Trophoblast cell (in vitro differentiated cells and primary cell): ENCODE data around the gene DIAPH3.

Experiments used
- DNase-seq, 2 donors: peaks; one replicate each; pipeline ENCODE4 v3.0.0-alpha.2; 2016
- H2AFZ ChIP-seq: 2 replicates; pipeline ENCODE4 v1.6.1; 2013; ENCODE audit warnings: low read length, moderate library complexity, mild to moderate bottlenecking; ENCODE audit not compliant: insufficient read depth, poor library complexity
- H2AK5ac ChIP-seq: 2 replicates; pipeline ENCODE4 v1.6.1; 2013; ENCODE audit warnings: mild to moderate bottlenecking, low read length
- H2BK120ac ChIP-seq: 2 replicates; pipeline ENCODE4 v1.6.1; 2013; ENCODE audit warnings: low read length, mild to moderate bottlenecking, moderate library complexity; ENCODE audit not compliant: insufficient read depth, poor library complexity
- H2BK12ac ChIP-seq: 2 replicates; pipeline ENCODE4 v1.6.1; 2013; ENCODE audit warnings: mild to moderate bottlenecking, low read length, moderate library complexity
- H2BK5ac ChIP-seq: 2 replicates; pipeline ENCODE4 v1.6.1; 2013; ENCODE audit warnings: low read length, low read depth, moderate library complexity, mild to moderate bottlenecking; ENCODE audit not compliant: poor library complexity
- H3K14ac ChIP-seq: 2 replicates; pipeline ENCODE4 v1.6.1; 2013; ENCODE audit warnings: mild to moderate bottlenecking, low read length
- H3K18ac ChIP-seq: 2 replicates; pipeline ENCODE4 v1.6.1; 2013; ENCODE audit warnings: mild to moderate bottlenecking, low read length
- H3K23ac ChIP-seq: 2 replicates; pipeline ENCODE4 v1.6.1; 2013; ENCODE audit warnings: low read length
- H3K27ac ChIP-seq: 2 replicates; pipeline ENCODE4 v1.5.1; 2013; ENCODE audit warnings: low read depth, mild to moderate bottlenecking, inconsistent platforms, low read length, moderate library complexity
- H3K27me3 ChIP-seq: 2 replicates; pipeline ENCODE4 v1.6.1; 2013; ENCODE audit warnings: inconsistent platforms, mild to moderate bottlenecking, low read length, moderate library complexity; ENCODE audit not compliant: insufficient read depth
- H3K36me3 ChIP-seq, 2 experiments: 1 replicate in 1 of 2; 2 replicates in 1 of 2; pipeline ENCODE4 v1.6.1; 2013; ENCODE audit warnings: low read length in 2 of 2, mild to moderate bottlenecking in 2 of 2, moderate library complexity in 1 of 2; ENCODE audit not compliant: insufficient read depth in 2 of 2, control insufficient read depth in 1 of 2
- H3K4ac ChIP-seq: 2 replicates; pipeline ENCODE4 v1.6.1; 2013; ENCODE audit warnings: low read depth, mild to moderate bottlenecking, low read length, moderate library complexity
- H3K4me1 ChIP-seq, 2 experiments: 1 replicate in 1 of 2; 2 replicates in 1 of 2; pipeline ENCODE4 v1.6.1; 2013; ENCODE audit warnings: low read length in 2 of 2, mild to moderate bottlenecking in 2 of 2, moderate library complexity in 1 of 2; ENCODE audit not compliant: insufficient read depth in 2 of 2, control insufficient read depth in 1 of 2
- H3K4me2 ChIP-seq: 2 replicates; pipeline ENCODE4 v1.6.1; 2013; ENCODE audit warnings: inconsistent platforms, mild to moderate bottlenecking, low read length, moderate library complexity
- H3K4me3 ChIP-seq: 2 replicates; pipeline ENCODE4 v1.5.1; 2013; ENCODE audit warnings: mild to moderate bottlenecking, low read depth, low read length, inconsistent platforms
- H3K79me1 ChIP-seq: one replicate; pipeline ENCODE4 v1.6.1; 2013; ENCODE audit warnings: low read length
- H3K79me2 ChIP-seq: 2 replicates; pipeline ENCODE4 v1.6.1; 2013; ENCODE audit warnings: low read length, mild to moderate bottlenecking; ENCODE audit not compliant: control insufficient read depth, insufficient read depth, poor library complexity
- H3K9ac ChIP-seq: 2 replicates; pipeline ENCODE4 v1.6.1; 2013; ENCODE audit warnings: mild to moderate bottlenecking, low read length
- H3K9me3 ChIP-seq: 2 replicates; pipeline ENCODE4 v1.6.1; 2013; ENCODE audit warnings: low read depth, mild to moderate bottlenecking, control low read depth, inconsistent platforms, low read length; ENCODE audit not compliant: insufficient read depth
- H4K12ac ChIP-seq: 2 replicates; pipeline ENCODE4 v1.6.1; 2013; ENCODE audit warnings: low read depth, mild to moderate bottlenecking, low read length, moderate library complexity
- H4K8ac ChIP-seq: 2 replicates; pipeline ENCODE4 v1.6.1; 2013; ENCODE audit warnings: low read depth, mild to moderate bottlenecking, low read length, moderate library complexity
- H4K91ac ChIP-seq: one replicate; pipeline ENCODE4 v1.6.1; 2013; ENCODE audit warnings: low read depth, mild to moderate bottlenecking, low read length, moderate library complexity
- WGBS: extraction: QIAGEN DNeasy Blood & Tissue Kit; methylation state at CpG from one replicate; pipeline ENCODE4 v1.1.7; 2013; ENCODE audit warnings: missing lambda C conversion rate; ENCODE audit not compliant: insufficient read length, insufficient coverage; ENCODE audit errors: extremely low coverage; 5-methylcytosine and 5-hydroxymethylcytosine counted together

Gene DIAPH3

DNA sequence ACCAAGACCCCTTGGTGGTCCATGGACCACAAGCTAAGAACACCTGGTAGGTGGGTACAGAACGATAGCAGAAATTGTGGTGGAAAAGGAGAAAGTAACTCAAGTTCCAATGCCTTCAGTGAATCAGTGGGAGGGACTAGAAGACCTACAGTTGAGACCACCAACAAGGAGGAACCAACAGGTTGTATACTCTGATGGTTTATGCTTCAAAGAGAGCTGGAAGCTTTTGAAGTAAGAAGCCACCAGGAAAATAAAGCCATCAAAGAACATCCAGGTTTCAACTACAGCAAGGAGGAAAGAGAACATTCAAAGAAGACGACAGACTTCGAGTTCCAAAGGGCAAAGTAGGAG is 42.4 kb downstream of the DIAPH3 start:
- H4K12ac ChIP-seq = no peak overlapping the region
- H3K9me3 ChIP-seq = no peaks in the 10 kb centered on the region
- H3K18ac ChIP-seq = no peak overlapping the region
- H3K14ac ChIP-seq = no peak overlapping the region
- H2AFZ ChIP-seq = no peak overlapping the region
- H3K36me3 ChIP-seq = no peaks in the 10 kb centered on the region
- no CpG with 5 or more reads among the region's 3 CpGs for WGBS
- H2BK5ac ChIP-seq = no peak overlapping the region
- H4K8ac ChIP-seq = no peak overlapping the region
- no peak overlapping the region for H3K27ac ChIP-seq
- H2BK120ac ChIP-seq = no peak overlapping the region
- H3K4ac ChIP-seq = no peak overlapping the region
- DNase-seq = no peak
- no peaks in the 10 kb centered on the region for H3K79me1 ChIP-seq
- no peaks in the 10 kb centered on the region for H3K27me3 ChIP-seq
- no peaks in the 10 kb centered on the region for H3K79me2 ChIP-seq
- no peak overlapping the region for H4K91ac ChIP-seq
- H3K9ac ChIP-seq = no peak overlapping the region
- H3K4me3 ChIP-seq = no peak overlapping the region
- H3K4me2 ChIP-seq = no peak overlapping the region
- H2AK5ac ChIP-seq = no peak overlapping the region
- H2BK12ac ChIP-seq = no peak overlapping the region
- no peak overlapping the region for H3K23ac ChIP-seq
- no peaks in the 10 kb centered on the region for H3K4me1 ChIP-seq

DNA sequence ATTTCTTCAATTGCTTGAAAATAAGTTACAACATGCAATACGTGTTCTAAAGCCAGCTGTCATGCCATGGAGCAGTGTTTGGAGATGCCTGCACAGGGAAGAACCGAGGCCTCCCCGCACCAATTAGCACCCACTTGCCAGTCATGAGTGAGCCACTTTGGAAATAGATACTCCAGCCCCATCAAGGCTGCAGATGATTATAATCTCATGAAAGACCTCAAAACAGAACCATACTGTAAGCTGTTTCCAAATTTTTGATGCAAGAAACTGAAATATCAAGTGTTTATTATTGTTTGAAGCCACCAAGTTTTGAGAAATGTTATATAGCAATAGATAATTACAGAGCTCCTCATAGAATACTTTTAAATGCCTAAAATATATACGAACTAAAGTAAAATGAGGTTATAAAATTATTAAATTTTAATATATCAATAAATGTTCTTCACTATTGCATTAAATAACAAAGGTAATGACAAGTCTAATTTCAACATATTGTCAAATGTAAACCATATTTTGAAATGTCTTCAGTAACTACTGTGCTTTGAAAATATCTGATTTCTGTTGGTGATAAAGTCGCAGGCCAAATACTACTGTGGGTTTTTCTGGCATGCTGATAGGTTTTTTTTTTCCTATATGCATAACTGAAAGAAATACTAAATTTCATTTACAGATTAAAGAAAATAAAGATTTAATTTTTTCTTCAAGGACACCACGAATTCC is 43.0 kb downstream of the DIAPH3 start:
- H3K9me3 ChIP-seq = no peaks in the 10 kb centered on the region
- no peak for DNase-seq
- H3K9ac ChIP-seq = no peak overlapping the region
- no peak overlapping the region for H3K4me2 ChIP-seq
- no peak overlapping the region for H3K4me3 ChIP-seq
- H4K12ac ChIP-seq = no peak overlapping the region
- H2BK12ac ChIP-seq = no peak overlapping the region
- H4K8ac ChIP-seq = no peak overlapping the region
- H2BK120ac ChIP-seq = no peak overlapping the region
- no CpG with 5 or more reads among the region's 6 CpGs for WGBS
- no peak overlapping the region for H3K14ac ChIP-seq
- no peak overlapping the region for H3K18ac ChIP-seq
- H3K27ac ChIP-seq = no peak overlapping the region
- H2AK5ac ChIP-seq = no peak overlapping the region
- no peaks in the 10 kb centered on the region for H3K4me1 ChIP-seq
- no peak overlapping the region for H3K4ac ChIP-seq
- no peaks in the 10 kb centered on the region for H3K79me2 ChIP-seq
- no peaks in the 10 kb centered on the region for H3K36me3 ChIP-seq
- no peaks in the 10 kb centered on the region for H3K79me1 ChIP-seq
- no peak overlapping the region for H2AFZ ChIP-seq
- H2BK5ac ChIP-seq = no peak overlapping the region
- H4K91ac ChIP-seq = no peak overlapping the region
- H3K23ac ChIP-seq = no peak overlapping the region
- H3K27me3 ChIP-seq = no peaks in the 10 kb centered on the region

- no peak overlapping the region for H2BK120ac ChIP-seq
- H3K14ac ChIP-seq = no peak overlapping the region
- H3K79me2 ChIP-seq = no peaks in the 10 kb centered on the region
- no peak for DNase-seq
- no peak overlapping the region for H3K27ac ChIP-seq
- no peak overlapping the region for H3K23ac ChIP-seq
- H4K12ac ChIP-seq = no peak overlapping the region
- no peak overlapping the region for H2BK5ac ChIP-seq
- no peak overlapping the region for H3K9ac ChIP-seq
- no peak overlapping the region for H3K4me2 ChIP-seq
- no peaks in the 10 kb centered on the region for H3K79me1 ChIP-seq
- H4K91ac ChIP-seq = no peak overlapping the region
- no peak overlapping the region for H2AK5ac ChIP-seq
- no CpG with 5 or more reads among the region's 5 CpGs for WGBS
- no peaks in the 10 kb centered on the region for H3K36me3 ChIP-seq
- H2BK12ac ChIP-seq = no peak overlapping the region
- no peak overlapping the region for H2AFZ ChIP-seq
- no peaks in the 10 kb centered on the region for H3K9me3 ChIP-seq
- H3K27me3 ChIP-seq = no peaks in the 10 kb centered on the region
- H3K4ac ChIP-seq = no peak overlapping the region
- H3K4me3 ChIP-seq = no peak overlapping the region
- H3K4me1 ChIP-seq = no peaks in the 10 kb centered on the region
- H4K8ac ChIP-seq = no peak overlapping the region
- no peak overlapping the region for H3K18ac ChIP-seq
Observed at GRCh38 chr13:60118696-60119400, 44.9 kb downstream of the DIAPH3 start.

GRCh38 chr13:60114499-60115028 is 49.2 kb downstream of the DIAPH3 start:
- H3K79me2 ChIP-seq = no peaks in the 10 kb centered on the region
- no CpG with 5 or more reads among the region's 1 CpG for WGBS
- no peak overlapping the region for H3K23ac ChIP-seq
- H3K18ac ChIP-seq = no peak overlapping the region
- H2BK120ac ChIP-seq = no peak overlapping the region
- H3K4me3 ChIP-seq = no peak overlapping the region
- no peak overlapping the region for H3K27ac ChIP-seq
- H3K4me1 ChIP-seq = no peaks in the 10 kb centered on the region
- H2AFZ ChIP-seq = no peak overlapping the region
- H4K12ac ChIP-seq = no peak overlapping the region
- peaks cover 3 to 5% of the 10 kb centered on the region in 2 experiments for H3K36me3 ChIP-seq
- H4K8ac ChIP-seq = no peak overlapping the region
- H4K91ac ChIP-seq = no peak overlapping the region
- no peaks in the 10 kb centered on the region for H3K79me1 ChIP-seq
- no peak overlapping the region for H3K4ac ChIP-seq
- DNase-seq = no peak
- H2BK12ac ChIP-seq = no peak overlapping the region
- H3K14ac ChIP-seq = no peak overlapping the region
- H2BK5ac ChIP-seq = no peak overlapping the region
- no peaks in the 10 kb centered on the region for H3K27me3 ChIP-seq
- H3K9ac ChIP-seq = no peak overlapping the region
- H3K9me3 ChIP-seq = no peaks in the 10 kb centered on the region
- no peak overlapping the region for H3K4me2 ChIP-seq
- H2AK5ac ChIP-seq = no peak overlapping the region
